CD4-positive, alpha-beta T cell treated with Interferon alpha-2 for 1 hour (primary cell): ENCODE results near the gene ATP5F1C.

Experiments used
- DNase-seq, 2 donors: peaks; one replicate each; pipeline ENCODE4 v3.0.0-alpha.2; 2020 to 2022

The ATP5F1C gene

GRCh38 chr10:7853226-7853842, 65.4 kb downstream of the ATP5F1C start:
- DNase-seq, result no peak

GRCh38 chr10:7853890-7854289, 65.9 kb downstream of the ATP5F1C start:
- no peak for DNase-seq

- no peak for DNase-seq
Measured at GRCh38 chr10:7855205-7855604, 67.2 kb downstream of the ATP5F1C start.

GRCh38 chr10:7856678-7857077, 68.7 kb downstream of the ATP5F1C start:
- no peak for DNase-seq

GRCh38 chr10:7857262-7857661, 69.3 kb downstream of the ATP5F1C start:
- no peak for DNase-seq
